ENCODE measurements around the gene PHF12.

Gene PHF12

GRCh38 chr17:28992625-28993600 lies 41.6 kb upstream of the PHF12 start:
- H3K36me3 ChIP-seq (ENCODE audit: insufficient read depth, insufficient read length, low read length): no peaks in the 10 kb centered on the region
- TF ChIP-seq YY1 (IDR thresholded peaks at IDR 0.05; ENCODE audit: insufficient read depth, insufficient read length) (no peak), ZNF274 (IDR thresholded peaks at IDR 0.05; ENCODE audit: low read depth, low read length) (no peak), SUZ12 (IDR thresholded peaks at IDR 0.05; ENCODE audit: extremely low read depth, insufficient read depth, insufficient read length) (no peak)
- peaks cover 17% of the 10 kb centered on the region for H3K4me1 ChIP-seq (ENCODE audit: insufficient read depth, insufficient read length)
- H3K4me3 ChIP-seq (ENCODE audit: insufficient read length, low read depth): no peak overlapping the region
- H3K9me3 ChIP-seq (ENCODE audit: insufficient read depth, low read length): no peaks in the 10 kb centered on the region
- H3K27me3 ChIP-seq (ENCODE audit: insufficient read depth, insufficient read length): peaks cover 29% of the 10 kb centered on the region
- no peak for DNase-seq (ENCODE audit: low read depth, low spot score)
- H3K9ac ChIP-seq (ENCODE audit: insufficient read length, low read depth): no peak overlapping the region

GRCh38 chr17:28992185-28992584 lies 40.9 kb upstream of the PHF12 start:
- no peaks in the 10 kb centered on the region for H3K9me3 ChIP-seq (ENCODE audit: insufficient read depth, low read length)
- peaks cover 17% of the 10 kb centered on the region for H3K4me1 ChIP-seq (ENCODE audit: insufficient read depth, insufficient read length)
- no peak overlapping the region for H3K9ac ChIP-seq (ENCODE audit: insufficient read length, low read depth)
- DNase-seq (ENCODE audit: low read depth, low spot score): no peak
- H3K36me3 ChIP-seq (ENCODE audit: insufficient read depth, insufficient read length, low read length): no peaks in the 10 kb centered on the region
- H3K27me3 ChIP-seq (ENCODE audit: insufficient read depth, insufficient read length): peaks cover 30% of the 10 kb centered on the region
- H3K4me3 ChIP-seq (ENCODE audit: insufficient read length, low read depth): no peak overlapping the region
- TF ChIP-seq YY1 (IDR thresholded peaks at IDR 0.05; ENCODE audit: insufficient read depth, insufficient read length): no peak
- TF ChIP-seq SUZ12 (IDR thresholded peaks at IDR 0.05; ENCODE audit: extremely low read depth, insufficient read depth, insufficient read length): no peak
- TF ChIP-seq ZNF274 (IDR thresholded peaks at IDR 0.05; ENCODE audit: low read depth, low read length): no peak

- Histone ChIP-seq H3K9me3 (ENCODE audit: insufficient read depth, low read length) (no peaks in the 10 kb centered on the region), H3K4me1 (ENCODE audit: insufficient read depth, insufficient read length) (peaks cover 18% of the 10 kb centered on the region), H3K27me3 (ENCODE audit: insufficient read depth, insufficient read length) (peaks cover 31% of the 10 kb centered on the region), H3K9ac (ENCODE audit: insufficient read length, low read depth) (no peak overlapping the region), H3K4me3 (ENCODE audit: insufficient read length, low read depth) (no peak overlapping the region), H3K36me3 (ENCODE audit: insufficient read depth, insufficient read length, low read length) (no peaks in the 10 kb centered on the region)
- no peak for DNase-seq (ENCODE audit: low read depth, low spot score)
- TF ChIP-seq YY1 (IDR thresholded peaks at IDR 0.05; ENCODE audit: insufficient read depth, insufficient read length) (no peak), SUZ12 (IDR thresholded peaks at IDR 0.05; ENCODE audit: extremely low read depth, insufficient read depth, insufficient read length) (no peak), ZNF274 (IDR thresholded peaks at IDR 0.05; ENCODE audit: low read depth, low read length) (no peak)
Observed at GRCh38 chr17:28991779-28992178, 40.5 kb upstream of the PHF12 start.

- no peak for DNase-seq (ENCODE audit: low read depth, low spot score)
- Histone ChIP-seq H3K27me3 (ENCODE audit: insufficient read depth, insufficient read length) (peaks cover 45% of the 10 kb centered on the region), H3K9me3 (ENCODE audit: insufficient read depth, low read length) (no peaks in the 10 kb centered on the region), H3K36me3 (ENCODE audit: insufficient read depth, insufficient read length, low read length) (no peaks in the 10 kb centered on the region), H3K9ac (ENCODE audit: insufficient read length, low read depth) (no peak overlapping the region), H3K4me3 (ENCODE audit: insufficient read length, low read depth) (no peak overlapping the region), H3K4me1 (ENCODE audit: insufficient read depth, insufficient read length) (peaks cover 22% of the 10 kb centered on the region)
- TF ChIP-seq ZNF274 (IDR thresholded peaks at IDR 0.05; ENCODE audit: low read depth, low read length) (no peak), YY1 (IDR thresholded peaks at IDR 0.05; ENCODE audit: insufficient read depth, insufficient read length) (no peak), SUZ12 (IDR thresholded peaks at IDR 0.05; ENCODE audit: extremely low read depth, insufficient read depth, insufficient read length) (no peak)
Observed at GRCh38 chr17:28989028-28989427, 37.7 kb upstream of the PHF12 start.

GRCh38 chr17:28988475-28988874 lies 37.2 kb upstream of the PHF12 start:
- peaks cover 22% of the 10 kb centered on the region for H3K4me1 ChIP-seq (ENCODE audit: insufficient read depth, insufficient read length)
- DNase-seq (ENCODE audit: low read depth, low spot score): no peak
- H3K36me3 ChIP-seq (ENCODE audit: insufficient read depth, insufficient read length, low read length): no peaks in the 10 kb centered on the region
- peaks cover 47% of the 10 kb centered on the region for H3K27me3 ChIP-seq (ENCODE audit: insufficient read depth, insufficient read length)
- no peak overlapping the region for H3K9ac ChIP-seq (ENCODE audit: insufficient read length, low read depth)
- TF ChIP-seq ZNF274 (IDR thresholded peaks at IDR 0.05; ENCODE audit: low read depth, low read length) (no peak), YY1 (IDR thresholded peaks at IDR 0.05; ENCODE audit: insufficient read depth, insufficient read length) (no peak), SUZ12 (IDR thresholded peaks at IDR 0.05; ENCODE audit: extremely low read depth, insufficient read depth, insufficient read length) (no peak)
- H3K9me3 ChIP-seq (ENCODE audit: insufficient read depth, low read length): no peaks in the 10 kb centered on the region
- H3K4me3 ChIP-seq (ENCODE audit: insufficient read length, low read depth): no peak overlapping the region

GRCh38 chr17:28986714-28987655 lies 35.7 kb upstream of the PHF12 start:
- no peak for DNase-seq (ENCODE audit: low read depth, low spot score)
- Histone ChIP-seq H3K9ac (ENCODE audit: insufficient read length, low read depth) (no peak overlapping the region), H3K9me3 (ENCODE audit: insufficient read depth, low read length) (no peaks in the 10 kb centered on the region), H3K4me3 (ENCODE audit: insufficient read length, low read depth) (no peak overlapping the region), H3K4me1 (ENCODE audit: insufficient read depth, insufficient read length) (peaks cover 18% of the 10 kb centered on the region), H3K36me3 (ENCODE audit: insufficient read depth, insufficient read length, low read length) (no peaks in the 10 kb centered on the region), H3K27me3 (ENCODE audit: insufficient read depth, insufficient read length) (peaks cover 50% of the 10 kb centered on the region)
- TF ChIP-seq YY1 (IDR thresholded peaks at IDR 0.05; ENCODE audit: insufficient read depth, insufficient read length) (no peak), SUZ12 (IDR thresholded peaks at IDR 0.05; ENCODE audit: extremely low read depth, insufficient read depth, insufficient read length) (no peak), ZNF274 (IDR thresholded peaks at IDR 0.05; ENCODE audit: low read depth, low read length) (no peak)
